SU-DHL-6 (cell line): ENCODE data around the gene C5orf58.

Experiments used
- CTCF ChIP-seq: fragments of 200-600 bp; sonication (generic); IDR thresholded peaks from one replicate; pipeline ENCODE4 v1.5.1; 2017; ENCODE audit warnings: antibody characterized with exemption, mild to moderate bottlenecking, low read length, moderate library complexity; ENCODE audit not compliant: insufficient read depth, poor library complexity, severe bottlenecking
- EZH2phosphoT487 ChIP-seq: fragments of 200-600 bp; sonication (generic), shearing (Covaris generic); conservative IDR thresholded peaks from 2 replicates; pipeline ENCODE4 v1.6.1; 2018; ENCODE audit warnings: mild to moderate bottlenecking, antibody characterized with exemption, low read length, moderate library complexity, mixed read lengths

DNA sequence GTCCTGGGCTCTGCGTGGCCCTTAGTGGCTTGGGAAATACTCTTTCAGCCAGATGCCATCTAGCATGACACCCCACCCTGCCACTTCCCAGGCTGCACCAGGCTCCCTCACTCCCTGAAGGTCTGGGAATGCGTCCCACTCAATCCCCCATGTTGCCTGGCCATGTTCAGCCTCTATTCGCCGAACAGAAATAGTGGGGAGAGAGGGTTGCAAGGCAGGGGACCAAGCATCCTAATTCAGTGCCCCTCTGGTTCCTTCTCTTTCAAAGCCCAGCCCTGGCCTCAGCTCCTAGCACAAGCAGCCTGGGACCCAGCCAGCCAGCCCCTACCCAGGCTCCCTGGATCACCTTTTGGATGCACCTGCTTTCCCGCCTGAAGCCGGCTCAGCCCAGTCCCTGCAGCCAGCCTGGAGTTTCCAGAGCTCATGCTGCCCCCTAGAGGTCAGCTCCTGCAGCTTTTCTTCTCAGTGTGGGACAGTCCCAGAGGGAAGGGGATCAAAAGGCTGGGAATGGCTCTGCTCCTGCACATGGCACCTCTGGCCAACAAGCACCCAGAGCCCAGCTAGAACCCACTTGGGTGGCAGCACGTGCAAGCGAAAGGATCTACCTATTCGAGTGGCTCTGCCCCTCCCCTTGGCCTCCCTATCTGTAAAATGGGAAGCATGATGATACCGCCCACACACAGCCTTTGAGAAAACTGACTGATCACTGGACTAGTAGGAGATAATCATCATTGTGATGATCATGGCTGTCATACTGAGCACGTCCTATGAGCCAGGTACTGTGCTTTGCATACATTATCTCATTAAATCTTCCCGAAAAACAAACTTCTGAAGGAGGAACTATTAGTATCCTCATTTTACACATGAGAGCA lies 48.7 kb upstream of the C5orf58 start:
- TF ChIP-seq EZH2phosphoT487 (no peak), CTCF (peak; percentile 88)
